Measurements from ENCODE around the gene DDX23.

Gene DDX23

GRCh38 chr12:48823281-48823680 is 28.7 kb downstream of the DDX23 start:
- no peak for DNase-seq (ENCODE audit: low spot score)

GRCh38 chr12:48822711-48823110 is 29.3 kb downstream of the DDX23 start:
- no peak for DNase-seq (ENCODE audit: low spot score)

- no peak for DNase-seq (ENCODE audit: low spot score)
Observed at GRCh38 chr12:48822139-48822538, 29.8 kb downstream of the DDX23 start.

GRCh38 chr12:48819986-48820725 is 31.8 kb downstream of the DDX23 start:
- no peak for DNase-seq (ENCODE audit: low spot score)

GRCh38 chr12:48818831-48819590 is 33.0 kb downstream of the DDX23 start:
- DNase-seq (ENCODE audit: low spot score): no peak

- DNase-seq (ENCODE audit: low spot score): peak; percentile 76
Observed at GRCh38 chr12:48817873-48818830, 33.8 kb downstream of the DDX23 start, which contains the start of gene CACNB3. CACNB3 (plus strand) TSS chr12:48818496; CDS start chr12:48818930, 434 bp downstream.

DNA sequence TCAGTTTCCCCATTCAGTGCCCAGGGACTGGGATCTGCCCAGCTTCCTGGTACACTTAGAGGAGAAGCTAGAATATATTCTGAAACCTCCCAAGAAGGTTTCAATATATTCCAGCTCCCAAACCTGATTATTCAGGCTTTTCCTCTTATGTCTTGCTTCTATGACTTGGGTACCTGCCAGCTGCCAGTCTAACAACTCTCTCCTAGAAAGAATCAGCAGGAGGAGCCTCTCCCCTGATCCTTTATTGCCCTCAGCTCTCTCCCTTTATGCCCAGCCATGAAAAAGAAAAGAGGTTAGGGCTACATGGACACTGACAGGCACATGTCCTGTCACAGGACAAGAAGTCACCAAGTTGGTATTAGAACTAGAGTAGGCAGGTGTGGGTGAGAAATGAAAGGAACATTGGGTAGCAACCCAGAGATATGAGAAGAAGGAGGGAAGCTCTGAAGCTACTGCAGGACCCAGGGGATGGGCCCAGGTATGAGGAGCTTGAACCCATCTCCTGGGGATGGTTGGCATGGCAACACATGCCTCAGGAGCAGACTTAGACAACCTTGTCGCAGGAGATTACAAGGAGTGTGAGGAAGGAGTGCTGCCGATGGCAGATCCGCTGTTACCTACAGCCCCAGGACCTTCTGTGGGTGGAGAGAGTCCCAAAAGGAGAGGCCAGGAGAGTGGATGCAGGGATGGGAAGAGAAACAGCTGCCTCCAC is 35.7 kb downstream of the DDX23 start:
- DNase-seq (ENCODE audit: low spot score): no peak

GRCh38 chr12:48815126-48816110 is 36.5 kb downstream of the DDX23 start:
- no peak for DNase-seq (ENCODE audit: low spot score)

DNA sequence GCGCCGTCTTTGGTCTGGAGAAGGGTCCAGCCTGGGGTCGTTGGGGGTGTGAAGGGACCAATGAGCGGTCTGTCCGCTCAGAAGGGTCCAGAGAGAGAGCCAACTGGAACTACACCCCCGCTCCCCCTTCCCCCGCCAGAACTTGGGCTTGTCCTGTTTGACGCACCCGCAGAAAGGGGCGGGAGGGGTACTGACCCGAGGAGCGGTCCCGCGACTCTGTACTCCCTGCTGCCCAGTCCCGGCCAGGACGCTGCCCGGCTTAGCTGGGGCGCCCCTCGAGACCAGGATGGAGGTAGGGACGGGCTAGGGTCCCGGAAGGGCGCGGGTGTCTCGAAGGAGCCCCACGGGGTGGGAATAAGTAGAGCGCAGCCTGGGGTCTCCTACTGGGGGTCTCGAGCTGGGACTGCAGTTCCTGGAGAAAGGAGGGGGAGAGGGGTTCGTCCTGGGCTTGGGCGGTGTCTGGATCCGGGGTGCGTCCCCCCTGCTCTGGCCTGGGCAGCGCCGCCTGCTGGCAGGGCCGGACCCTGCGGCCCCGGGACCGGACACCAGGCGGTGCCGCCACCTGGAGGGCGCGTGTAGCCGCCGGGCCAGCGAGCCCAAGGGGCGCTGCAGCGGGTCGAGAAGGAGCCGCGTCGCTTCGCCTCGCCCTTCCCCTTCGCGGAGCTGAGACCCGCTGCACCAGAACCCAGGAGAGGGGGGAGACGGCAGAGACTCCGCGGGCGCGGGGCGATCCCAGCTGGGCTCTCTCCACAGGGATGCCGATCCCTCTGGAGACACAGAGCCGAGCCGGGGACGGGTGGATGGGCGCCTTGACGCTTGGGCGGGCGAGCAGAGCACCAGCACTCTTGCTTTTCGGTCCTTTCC is 37.5 kb downstream of the DDX23 start:
- peak; percentile 72 for DNase-seq (ENCODE audit: low spot score)

GRCh38 chr12:48813465-48814261 is 38.3 kb downstream of the DDX23 start:
- DNase-seq (ENCODE audit: low spot score): no peak

- no peak for DNase-seq (ENCODE audit: low spot score)
Observed at GRCh38 chr12:48812389-48812788, 39.6 kb downstream of the DDX23 start.

GRCh38 chr12:48811437-48812090 is 40.4 kb downstream of the DDX23 start:
- no peak for DNase-seq (ENCODE audit: low spot score)

DNA sequence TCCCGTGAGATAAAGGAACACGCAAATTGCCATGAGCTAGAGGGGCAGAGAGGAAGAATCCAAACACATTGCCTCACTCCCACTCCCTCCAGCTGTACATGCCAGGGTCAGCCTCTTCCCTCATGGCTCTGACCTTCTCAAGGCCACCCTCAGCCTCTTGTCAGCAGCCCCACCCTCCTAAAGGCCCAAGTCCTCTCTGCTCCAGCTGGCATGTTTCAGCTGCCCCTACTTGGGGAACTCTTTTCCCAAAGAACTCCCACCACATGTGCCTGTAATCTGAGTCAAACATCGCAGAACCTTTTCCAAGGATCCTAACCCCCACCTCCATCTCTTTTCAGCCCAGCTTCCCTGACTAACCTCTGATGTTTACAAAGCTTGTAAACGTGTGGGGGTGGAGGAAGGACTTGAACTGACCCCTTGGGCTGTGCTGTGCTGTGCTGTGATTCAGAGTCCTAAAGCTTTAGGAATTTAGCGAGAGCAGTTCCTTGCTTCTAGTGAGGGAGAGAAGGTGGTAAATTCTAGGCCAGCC is 41.0 kb downstream of the DDX23 start:
- DNase-seq (ENCODE audit: low spot score): no peak

DNA sequence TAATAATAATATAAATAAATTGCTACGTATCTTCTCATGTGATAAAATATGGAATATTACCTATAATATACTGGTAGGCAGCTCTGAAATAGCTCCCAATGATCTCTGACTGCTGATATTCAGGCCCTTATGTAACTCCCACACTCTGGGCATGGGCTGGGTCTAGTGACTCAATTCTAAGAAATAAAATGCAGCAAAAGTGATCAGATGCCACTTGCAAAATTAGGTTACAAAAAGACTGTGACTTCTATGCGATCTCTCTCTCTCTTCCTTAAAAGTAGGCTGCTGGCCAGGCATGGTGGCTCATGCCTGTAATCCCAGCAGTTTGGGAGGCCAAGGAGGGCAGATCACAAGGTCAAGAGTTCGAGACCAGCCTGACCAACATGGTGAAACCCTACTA is 44.0 kb downstream of the DDX23 start:
- DNase-seq (ENCODE audit: low spot score): no peak

DNA sequence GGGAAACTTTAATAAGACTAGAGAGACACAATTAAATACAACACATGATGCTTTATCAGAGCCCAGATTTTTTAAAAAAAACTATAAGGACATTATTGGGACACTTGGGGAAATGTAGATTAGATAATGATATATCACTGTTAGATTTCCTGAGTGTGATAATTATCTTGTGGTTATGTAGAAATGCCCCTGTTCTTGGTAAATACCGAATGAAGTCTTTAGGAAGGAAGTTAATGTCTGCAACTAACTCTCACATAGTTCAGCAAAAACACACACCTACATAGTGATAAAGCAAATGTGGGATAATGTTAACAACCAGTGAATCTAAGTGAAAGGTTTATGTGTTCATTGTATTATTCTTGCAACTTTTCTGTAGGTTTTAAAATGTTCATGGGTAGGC is 48.3 kb downstream of the DDX23 start:
- no peak for DNase-seq (ENCODE audit: low spot score)

- no peak for DNase-seq (ENCODE audit: low spot score)
Observed at GRCh38 chr12:48800971-48801370, 51.0 kb downstream of the DDX23 start.

GRCh38 chr12:48800457-48800856 is 51.5 kb downstream of the DDX23 start:
- DNase-seq (ENCODE audit: low spot score): no peak

- DNase-seq (ENCODE audit: low spot score): no peak
Observed at GRCh38 chr12:48796976-48797375, 55.0 kb downstream of the DDX23 start.
